Measurements from ENCODE around the gene TOMM20. TPM values are rescaled to one million over a fixed set of nuclear protein-coding genes. Genes with fewer than 3 reads are reported as not detected.
"Not testable (repeated sequence)": the region's sequence is repeated elsewhere in the genome, so short reads cannot be mapped to it uniquely, and the experiment has no call there.

The TOMM20 gene
- total RNA-seq, 1 experiment from 2014 or later = 184 TPM

DNA sequence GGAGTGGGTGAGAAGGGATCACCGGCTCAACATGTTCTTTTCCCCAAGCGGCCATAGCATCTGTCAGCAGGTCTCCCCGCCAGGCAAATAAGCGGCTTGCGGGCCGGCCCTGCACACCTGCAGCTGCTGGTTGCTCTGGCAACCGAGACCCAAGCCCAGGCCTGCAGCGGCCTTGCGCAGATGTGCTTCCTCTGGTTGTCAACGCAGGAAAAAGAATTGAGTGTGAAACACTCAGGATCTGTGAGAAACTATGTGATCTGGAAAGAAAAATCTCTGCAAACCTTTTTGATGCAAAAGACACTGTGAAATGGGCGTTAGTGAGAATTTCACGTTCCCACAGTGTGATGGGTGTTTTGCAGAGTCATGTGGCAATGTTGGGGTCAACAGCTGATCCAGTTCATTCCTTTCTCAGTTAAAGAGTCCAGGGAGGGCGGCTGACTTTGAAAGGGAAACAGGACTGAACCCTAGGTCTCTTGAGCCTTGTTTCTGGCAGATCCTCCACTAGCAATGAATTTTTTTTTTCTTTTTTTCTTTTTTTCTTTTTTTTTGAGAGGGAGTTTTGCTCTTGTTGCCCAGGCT is 28.4 kb downstream of the TOMM20 start:
- TF ChIP-seq, protein P1, sequence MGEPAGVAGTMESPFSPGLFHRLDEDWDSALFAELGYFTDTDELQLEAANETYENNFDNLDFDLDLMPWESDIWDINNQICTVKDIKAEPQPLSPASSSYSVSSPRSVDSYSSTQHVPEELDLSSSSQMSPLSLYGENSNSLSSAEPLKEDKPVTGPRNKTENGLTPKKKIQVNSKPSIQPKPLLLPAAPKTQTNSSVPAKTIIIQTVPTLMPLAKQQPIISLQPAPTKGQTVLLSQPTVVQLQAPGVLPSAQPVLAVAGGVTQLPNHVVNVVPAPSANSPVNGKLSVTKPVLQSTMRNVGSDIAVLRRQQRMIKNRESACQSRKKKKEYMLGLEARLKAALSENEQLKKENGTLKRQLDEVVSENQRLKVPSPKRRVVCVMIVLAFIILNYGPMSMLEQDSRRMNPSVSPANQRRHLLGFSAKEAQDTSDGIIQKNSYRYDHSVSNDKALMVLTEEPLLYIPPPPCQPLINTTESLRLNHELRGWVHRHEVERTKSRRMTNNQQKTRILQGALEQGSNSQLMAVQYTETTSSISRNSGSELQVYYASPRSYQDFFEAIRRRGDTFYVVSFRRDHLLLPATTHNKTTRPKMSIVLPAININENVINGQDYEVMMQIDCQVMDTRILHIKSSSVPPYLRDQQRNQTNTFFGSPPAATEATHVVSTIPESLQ (CRISPR knock-in tag; IDR thresholded peaks at IDR 0.05) = no peak
- no peak for TF ChIP-seq OVOL2 (CRISPR knock-in tag; IDR thresholded peaks at IDR 0.05; ENCODE audit: borderline replicate concordance)
- TF ChIP-seq, protein P2, sequence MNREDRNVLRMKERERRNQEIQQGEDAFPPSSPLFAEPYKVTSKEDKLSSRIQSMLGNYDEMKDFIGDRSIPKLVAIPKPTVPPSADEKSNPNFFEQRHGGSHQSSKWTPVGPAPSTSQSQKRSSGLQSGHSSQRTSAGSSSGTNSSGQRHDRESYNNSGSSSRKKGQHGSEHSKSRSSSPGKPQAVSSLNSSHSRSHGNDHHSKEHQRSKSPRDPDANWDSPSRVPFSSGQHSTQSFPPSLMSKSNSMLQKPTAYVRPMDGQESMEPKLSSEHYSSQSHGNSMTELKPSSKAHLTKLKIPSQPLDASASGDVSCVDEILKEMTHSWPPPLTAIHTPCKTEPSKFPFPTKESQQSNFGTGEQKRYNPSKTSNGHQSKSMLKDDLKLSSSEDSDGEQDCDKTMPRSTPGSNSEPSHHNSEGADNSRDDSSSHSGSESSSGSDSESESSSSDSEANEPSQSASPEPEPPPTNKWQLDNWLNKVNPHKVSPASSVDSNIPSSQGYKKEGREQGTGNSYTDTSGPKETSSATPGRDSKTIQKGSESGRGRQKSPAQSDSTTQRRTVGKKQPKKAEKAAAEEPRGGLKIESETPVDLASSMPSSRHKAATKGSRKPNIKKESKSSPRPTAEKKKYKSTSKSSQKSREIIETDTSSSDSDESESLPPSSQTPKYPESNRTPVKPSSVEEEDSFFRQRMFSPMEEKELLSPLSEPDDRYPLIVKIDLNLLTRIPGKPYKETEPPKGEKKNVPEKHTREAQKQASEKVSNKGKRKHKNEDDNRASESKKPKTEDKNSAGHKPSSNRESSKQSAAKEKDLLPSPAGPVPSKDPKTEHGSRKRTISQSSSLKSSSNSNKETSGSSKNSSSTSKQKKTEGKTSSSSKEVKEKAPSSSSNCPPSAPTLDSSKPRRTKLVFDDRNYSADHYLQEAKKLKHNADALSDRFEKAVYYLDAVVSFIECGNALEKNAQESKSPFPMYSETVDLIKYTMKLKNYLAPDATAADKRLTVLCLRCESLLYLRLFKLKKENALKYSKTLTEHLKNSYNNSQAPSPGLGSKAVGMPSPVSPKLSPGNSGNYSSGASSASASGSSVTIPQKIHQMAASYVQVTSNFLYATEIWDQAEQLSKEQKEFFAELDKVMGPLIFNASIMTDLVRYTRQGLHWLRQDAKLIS (CRISPR knock-in tag; IDR thresholded peaks at IDR 0.05; ENCODE audit: borderline replicate concordance) = no peak
- TF ChIP-seq TP53 (CRISPR knock-in tag; IDR thresholded peaks at IDR 0.05) = no peak
- TF ChIP-seq, protein P3, sequence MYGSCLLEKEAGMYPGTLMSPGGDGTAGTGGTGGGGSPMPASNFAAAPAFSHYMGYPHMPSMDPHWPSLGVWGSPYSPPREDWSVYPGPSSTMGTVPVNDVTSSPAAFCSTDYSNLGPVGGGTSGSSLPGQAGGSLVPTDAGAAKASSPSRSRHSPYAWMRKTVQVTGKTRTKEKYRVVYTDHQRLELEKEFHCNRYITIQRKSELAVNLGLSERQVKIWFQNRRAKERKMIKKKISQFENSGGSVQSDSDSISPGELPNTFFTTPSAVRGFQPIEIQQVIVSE (CRISPR knock-in tag; IDR thresholded peaks at IDR 0.05; ENCODE audit: borderline replicate concordance) = no peak
- Mint-ChIP-seq H3K4me1 (peaks cover 26% of the 10 kb centered on the region), H3K36me3 (peaks cover 2% of the 10 kb centered on the region), H3K27ac (peak overlapping the region; percentile 53; the same call in 1 of the 2 replicates), H3K27me3 (ENCODE audit: low read depth) (no peaks in the 10 kb centered on the region), H3K9me3 (no peaks in the 10 kb centered on the region), H3K4me3 (no peak overlapping the region)
- ATAC-seq (peak; percentile 62), DNase-seq (ENCODE audit: low spot score) (peak; percentile 68)
- ChIA-PET POLR2A (no interaction called here), CTCF (interaction anchor here (0.7 to 1.2 kb wide), 2 partner anchors 317 to 489 kb away, joined by 3 read pairs; no protein-coding TSS in a partner anchor)

DNA sequence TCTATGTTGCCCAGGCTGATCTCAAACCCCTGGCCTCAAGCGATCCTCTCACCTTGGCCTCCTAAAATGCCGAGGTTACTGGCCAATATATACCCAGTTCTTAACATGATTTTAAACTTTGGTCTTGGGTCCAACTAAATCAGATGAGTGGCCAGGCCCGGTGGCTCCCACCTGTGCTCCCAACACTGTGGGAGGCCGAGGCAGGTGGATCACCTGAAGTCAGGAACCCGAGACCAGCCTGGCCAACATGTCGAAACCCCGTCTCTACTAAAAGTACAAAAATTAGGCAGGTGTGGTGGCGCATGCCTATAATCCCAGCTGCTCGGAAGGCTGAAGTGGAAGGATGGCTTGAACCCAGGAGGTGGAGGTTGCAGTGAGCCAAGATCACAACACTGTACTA is 29.6 kb downstream of the TOMM20 start:
- DNase-seq (ENCODE audit: low spot score) (no peak), ATAC-seq (no peak)
- H3K9me3 Mint-ChIP-seq = no peaks in the 10 kb centered on the region
- POLR2A ChIA-PET = no interaction called here
- no peaks in the 10 kb centered on the region for H3K27me3 Mint-ChIP-seq (ENCODE audit: low read depth)
- CTCF ChIA-PET = no interaction called here
- peaks cover 2% of the 10 kb centered on the region for H3K36me3 Mint-ChIP-seq
- H3K4me3 Mint-ChIP-seq = no peak overlapping the region
- H3K27ac Mint-ChIP-seq = no peak overlapping the region
- peaks cover 16% of the 10 kb centered on the region for H3K4me1 Mint-ChIP-seq
- TF ChIP-seq HMGA2 (CRISPR knock-in tag; IDR thresholded peaks at IDR 0.05) = no peak
- TF ChIP-seq MXD4 (CRISPR knock-in tag; IDR thresholded peaks at IDR 0.05; ENCODE audit: borderline replicate concordance) = no peak
- no peak for TF ChIP-seq NFE2L1 (CRISPR knock-in tag; IDR thresholded peaks at IDR 0.05)
- TF ChIP-seq ZNF416 (CRISPR knock-in tag; IDR thresholded peaks at IDR 0.05) = no peak
- TF ChIP-seq, protein P4, sequence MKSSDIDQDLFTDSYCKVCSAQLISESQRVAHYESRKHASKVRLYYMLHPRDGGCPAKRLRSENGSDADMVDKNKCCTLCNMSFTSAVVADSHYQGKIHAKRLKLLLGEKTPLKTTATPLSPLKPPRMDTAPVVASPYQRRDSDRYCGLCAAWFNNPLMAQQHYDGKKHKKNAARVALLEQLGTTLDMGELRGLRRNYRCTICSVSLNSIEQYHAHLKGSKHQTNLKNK (CRISPR knock-in tag; IDR thresholded peaks at IDR 0.05) = no peak

DNA sequence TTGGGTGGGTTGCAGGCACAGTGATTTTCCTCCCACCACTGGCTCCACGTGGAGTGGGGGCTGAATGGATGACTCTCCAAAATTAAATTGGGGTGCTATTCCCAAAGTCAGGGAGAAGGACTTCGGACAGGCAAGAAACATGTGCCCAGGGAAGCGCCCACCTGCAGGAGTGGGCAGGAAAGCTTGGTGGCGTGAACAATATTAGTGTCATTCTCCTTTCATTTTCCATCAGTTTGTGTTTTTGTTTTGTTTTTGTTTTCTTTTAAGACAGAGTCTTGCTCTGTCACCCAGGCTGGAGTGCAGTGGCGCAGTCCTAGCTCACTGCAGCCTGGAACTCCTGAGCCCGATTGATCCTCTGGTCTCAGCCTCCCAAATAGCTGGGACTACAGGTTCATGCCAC is 30.1 kb downstream of the TOMM20 start:
- CTCF ChIA-PET = no interaction called here
- Mint-ChIP-seq H3K36me3 (no peaks in the 10 kb centered on the region), H3K4me3 (no peak overlapping the region), H3K4me1 (peaks cover 15% of the 10 kb centered on the region), H3K27me3 (ENCODE audit: low read depth) (no peaks in the 10 kb centered on the region), H3K27ac (no peak overlapping the region), H3K9me3 (no peaks in the 10 kb centered on the region)
- no peak for ATAC-seq
- TF ChIP-seq CREM (CRISPR knock-in tag; IDR thresholded peaks at IDR 0.05) (no peak), ZNF219 (CRISPR knock-in tag; IDR thresholded peaks at IDR 0.05; ENCODE audit: borderline replicate concordance) (no peak), ELF4 (CRISPR knock-in tag; IDR thresholded peaks at IDR 0.05; ENCODE audit: low read depth) (no peak), GRHL2 (CRISPR knock-in tag; IDR thresholded peaks at IDR 0.05; ENCODE audit: insufficient replicate concordance, severe bottlenecking) (no peak)
- POLR2A ChIA-PET = no interaction called here
- DNase-seq (ENCODE audit: low spot score) = no peak

DNA sequence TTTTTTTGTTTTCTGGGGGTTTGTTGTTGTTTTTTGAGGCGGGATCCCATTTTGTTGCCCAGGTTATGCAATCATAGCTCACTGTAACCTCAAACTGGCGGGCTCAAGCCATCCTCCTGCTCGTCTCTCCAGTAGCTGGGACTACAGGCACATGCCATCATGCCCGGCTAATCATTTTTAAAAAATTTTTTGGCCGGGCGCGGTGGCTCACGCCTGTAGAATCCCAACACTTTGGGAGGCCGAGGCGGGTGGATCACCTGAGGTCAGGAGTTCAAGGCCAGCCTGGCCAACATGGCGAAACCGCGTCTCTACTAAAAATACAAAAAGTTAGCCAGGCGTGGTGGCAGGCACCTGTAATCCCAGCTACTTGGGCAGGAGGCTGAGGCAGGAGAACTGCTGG is 31.1 kb downstream of the TOMM20 start:
- H3K27ac Mint-ChIP-seq; H3K9me3 Mint-ChIP-seq; ATAC-seq; H3K36me3 Mint-ChIP-seq; H3K4me3 Mint-ChIP-seq; CTCF ChIA-PET; POLR2A ChIA-PET; DNase-seq (ENCODE audit: low spot score); H3K27me3 Mint-ChIP-seq (ENCODE audit: low read depth): not testable (repeated sequence)
- peaks cover 21% of the 10 kb centered on the region for H3K4me1 Mint-ChIP-seq
